ENCODE measurements around the gene RETN.

GRCh38 chr19:7694499-7694898 lies 25.6 kb downstream of the RETN start:
- TF ChIP-seq CTCF (IDR thresholded peaks at IDR 0.05) = no peak
- TF ChIP-seq POLR2A (IDR thresholded peaks at IDR 0.05) = no peak
